HepG2 (cell line): ENCODE results near the gene PRM2. TPM values are rescaled to one million over a fixed set of nuclear protein-coding genes. Genes with fewer than 3 reads are reported as not detected.

Experiments
- ARNT2 ChIP-seq: sonication (generic); formaldehyde crosslinking; IDR thresholded peaks from 2 replicates; pipeline ENCODE4 v1.8.0; 2022; ENCODE audit warnings: mild to moderate bottlenecking, low read depth, missing genetic modification reagents, moderate library complexity
- GABPA ChIP-seq, 2 experiments: IDR thresholded peaks; 2 replicates each; pipeline ENCODE4 v1.6.1; 2011 to 2016; ENCODE audit warnings: low read depth in 2 of 2, low read length in 1 of 2, missing biosample characterization in 1 of 2, missing genetic modification characterization in 1 of 2
- IRF2 ChIP-seq: IDR thresholded peaks from 2 replicates; pipeline ENCODE4 v1.6.1; 2018; ENCODE audit warnings: missing genetic modification reagents, missing compliant biosample characterization
- MAZ ChIP-seq, 2 experiments: sonication (generic) in 1 of 2; formaldehyde crosslinking in 1 of 2; IDR thresholded peaks; 2 replicates each; pipeline versions ENCODE4 v1.5.0 to v1.6.1; 2012 to 2020; ENCODE audit warnings: low read depth in 2 of 2, mild to moderate bottlenecking in 2 of 2, borderline replicate concordance in 1 of 2, improper control_type of control experiment in 1 of 2, low read length in 1 of 2, missing genetic modification reagents in 1 of 2, moderate library complexity in 1 of 2
- PLRG1 ChIP-seq: fragments of 450-650 bp; conservative IDR thresholded peaks from 2 replicates; pipeline ENCODE4 v1.6.1; 2016
- PTBP1 ChIP-seq: fragments of 200-400 bp; formaldehyde crosslinking; IDR thresholded peaks from 2 replicates; pipeline ENCODE4 v1.6.1; 2018; ENCODE audit warnings: low read length, low read depth; ENCODE audit not compliant: poor library complexity, severe bottlenecking
- ZFP90 ChIP-seq: sonication (generic); formaldehyde crosslinking; IDR thresholded peaks from 2 replicates; pipeline ENCODE4 v1.8.0; 2022; ENCODE audit warnings: missing genetic modification reagents, mild to moderate bottlenecking, inconsistent platforms, borderline replicate concordance
- ZFX ChIP-seq: sonication (generic); formaldehyde crosslinking; IDR thresholded peaks from 2 replicates; pipeline ENCODE4 v1.4.0; 2020; ENCODE audit warnings: mild to moderate bottlenecking, low read depth, missing genetic modification reagents, moderate library complexity
- ZNF121 ChIP-seq: sonication (generic); formaldehyde crosslinking; IDR thresholded peaks from 2 replicates; pipeline ENCODE4 v1.5.0; 2020; ENCODE audit warnings: mild to moderate bottlenecking, missing genetic modification reagents
- ZNF180 ChIP-seq: sonication (generic); formaldehyde crosslinking; IDR thresholded peaks from 2 replicates; pipeline ENCODE4 v1.4.0; 2020; ENCODE audit warnings: low read depth, missing genetic modification reagents, borderline replicate concordance
- ZNF264 ChIP-seq: sonication (generic); formaldehyde crosslinking; IDR thresholded peaks from 2 replicates; pipeline ENCODE4 v1.4.0; 2020; ENCODE audit warnings: missing genetic modification reagents
- ZNF451 ChIP-seq: sonication (generic); formaldehyde crosslinking; IDR thresholded peaks from 2 replicates; pipeline ENCODE4 v1.5.0; 2020; ENCODE audit warnings: mild to moderate bottlenecking, missing genetic modification reagents
- polyA plus RNA-seq, 8 experiments: library from polyadenylated mRNA; depleted of rRNA in 3 of 8; stranded (reverse) in 7 of 8; unstranded in 1 of 8; fragments of >200 nt; fragmentation: Illumina TruSeq in 4 of 8; extraction: Trizol in 4 of 8; gene quantifications; 2 replicates each; pipeline versions ENCODE4 v1.2.1 to v1.2.3, GENCODE V29; 2011 to 2016; ENCODE audit warnings: low read depth in 4 of 8, missing spikeins in 1 of 8, mixed read lengths in 1 of 8; ENCODE audit not compliant: insufficient read depth in 1 of 8
- total RNA-seq, 5 experiments: library from RNA; depleted of rRNA; stranded (reverse); fragments of >200 nt; fragmentation: Illumina TruSeq; extraction: Trizol; gene quantifications; 2 replicates each; pipeline ENCODE4 v1.2.3, GENCODE V29; 2016; ENCODE audit warnings: low read depth in 1 of 5
- TF ChIP-seq, protein P1 (sequence below): sonication (generic); formaldehyde crosslinking; IDR thresholded peaks from 2 replicates; pipeline ENCODE4 v1.4.0; 2020; ENCODE audit warnings: missing genetic modification reagents
- TF ChIP-seq, protein P2 (sequence below): sonication (generic); formaldehyde crosslinking; IDR thresholded peaks from 2 replicates; pipeline ENCODE4 v1.4.0; 2020; ENCODE audit warnings: missing genetic modification reagents, low read depth, mild to moderate bottlenecking, borderline replicate concordance
- TF ChIP-seq, protein P3 (sequence below), 2 experiments: sonication (generic) in 1 of 2; formaldehyde crosslinking in 1 of 2; IDR thresholded peaks; 2 replicates each; pipeline versions ENCODE4 v1.6.1 to v1.9.0; 2014 to 2022; ENCODE audit warnings: antibody characterized with exemption in 1 of 2, borderline replicate concordance in 1 of 2, inconsistent platforms in 1 of 2, low read depth in 1 of 2, missing genetic modification reagents in 1 of 2
- TF ChIP-seq, protein P4 (sequence below): sonication (generic); formaldehyde crosslinking; conservative IDR thresholded peaks from 2 replicates; pipeline ENCODE4 v1.4.0; 2020; ENCODE audit warnings: missing genetic modification reagents

The PRM2 gene
- total and polyA plus RNA-seq, 2 of the 13 experiments (the other 11 are each of a cell fraction or from before 2014, with no cell fraction given) = 0.54 TPM; not detected in 1

DNA sequence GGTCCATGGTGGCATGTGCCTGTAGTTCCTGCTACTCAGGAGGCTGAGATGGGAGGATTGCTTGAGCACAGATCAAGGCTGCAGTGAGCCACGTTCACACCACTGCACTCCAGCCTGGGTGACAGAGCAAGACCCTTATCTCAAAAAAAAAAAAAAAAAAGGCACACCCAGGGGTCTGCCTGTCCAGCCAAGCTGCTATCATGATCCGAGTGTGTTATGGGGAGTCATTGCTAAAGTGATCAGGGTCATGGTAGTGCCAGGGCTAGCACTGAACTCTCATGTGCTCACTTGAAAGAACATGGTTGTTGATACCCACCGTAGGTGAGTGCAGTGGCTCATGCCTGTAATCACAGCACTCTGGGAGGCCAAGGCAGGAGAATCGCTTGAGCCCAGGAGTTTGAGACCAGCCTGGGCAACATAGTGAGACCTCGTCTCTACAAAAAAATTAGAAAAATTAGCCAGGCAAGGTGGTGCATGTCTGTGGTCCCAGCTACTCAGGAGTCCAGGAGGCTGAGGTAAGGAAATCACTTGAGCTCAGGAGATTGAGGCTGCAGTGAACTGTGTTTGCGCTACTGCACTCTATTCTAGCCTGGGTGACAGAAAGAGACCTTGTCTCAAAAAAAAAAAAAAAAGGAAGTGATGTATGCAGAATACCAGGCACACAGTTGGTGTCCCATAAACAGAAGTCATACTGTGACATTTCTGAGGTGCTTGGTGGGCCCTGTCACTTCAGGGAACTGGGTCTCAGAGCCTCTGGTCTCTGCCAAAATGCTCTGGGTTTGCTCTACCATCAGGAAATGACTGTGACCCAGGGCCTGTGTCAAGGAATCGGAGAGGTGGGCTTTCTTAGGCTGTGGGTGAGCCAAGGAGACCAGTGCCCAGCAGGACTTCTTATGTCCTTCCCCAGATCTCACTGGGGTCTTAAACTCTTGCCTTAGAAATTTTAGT, 2.7 kb upstream of the PRM2 start (continued):
- TF ChIP-seq, protein P1, sequence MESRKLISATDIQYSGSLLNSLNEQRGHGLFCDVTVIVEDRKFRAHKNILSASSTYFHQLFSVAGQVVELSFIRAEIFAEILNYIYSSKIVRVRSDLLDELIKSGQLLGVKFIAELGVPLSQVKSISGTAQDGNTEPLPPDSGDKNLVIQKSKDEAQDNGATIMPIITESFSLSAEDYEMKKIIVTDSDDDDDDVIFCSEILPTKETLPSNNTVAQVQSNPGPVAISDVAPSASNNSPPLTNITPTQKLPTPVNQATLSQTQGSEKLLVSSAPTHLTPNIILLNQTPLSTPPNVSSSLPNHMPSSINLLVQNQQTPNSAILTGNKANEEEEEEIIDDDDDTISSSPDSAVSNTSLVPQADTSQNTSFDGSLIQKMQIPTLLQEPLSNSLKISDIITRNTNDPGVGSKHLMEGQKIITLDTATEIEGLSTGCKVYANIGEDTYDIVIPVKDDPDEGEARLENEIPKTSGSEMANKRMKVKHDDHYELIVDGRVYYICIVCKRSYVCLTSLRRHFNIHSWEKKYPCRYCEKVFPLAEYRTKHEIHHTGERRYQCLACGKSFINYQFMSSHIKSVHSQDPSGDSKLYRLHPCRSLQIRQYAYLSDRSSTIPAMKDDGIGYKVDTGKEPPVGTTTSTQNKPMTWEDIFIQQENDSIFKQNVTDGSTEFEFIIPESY (CRISPR knock-in tag) = no peak
- peak; percentile 75 for TF ChIP-seq ZNF121 (CRISPR knock-in tag)
- TF ChIP-seq, protein P2, sequence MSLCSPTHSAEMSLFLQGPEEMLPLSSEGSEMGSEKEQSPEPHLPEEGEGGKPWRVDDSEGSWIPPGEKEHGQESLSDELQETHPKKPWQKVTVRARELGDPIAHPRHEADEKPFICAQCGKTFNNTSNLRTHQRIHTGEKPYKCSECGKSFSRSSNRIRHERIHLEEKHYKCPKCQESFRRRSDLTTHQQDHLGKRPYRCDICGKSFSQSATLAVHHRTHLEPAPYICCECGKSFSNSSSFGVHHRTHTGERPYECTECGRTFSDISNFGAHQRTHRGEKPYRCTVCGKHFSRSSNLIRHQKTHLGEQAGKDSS (CRISPR knock-in tag) = 0 out of 2 replicates have a peak, but pooled peaks have one; percentile 32
- TF ChIP-seq ZFP90 (CRISPR knock-in tag) = 0 out of 2 replicates have a peak, but pooled peaks have one; percentile 26
- peak; percentile 47; the same call in 1 of the 2 replicates for TF ChIP-seq ZFX (CRISPR knock-in tag)
- TF ChIP-seq ZNF264 (CRISPR knock-in tag) = no peak
- TF ChIP-seq ZNF180 (CRISPR knock-in tag) = no peak
- TF ChIP-seq GABPA (IDR thresholded peaks at IDR 0.05; ENCODE audit: low read depth, low read length) = no peak
- peak; percentile 57; the same call in 1 of the 2 replicates for TF ChIP-seq GABPA (CRISPR knock-in tag; IDR thresholded peaks at IDR 0.05; ENCODE audit: low read depth)
- no peak for TF ChIP-seq PLRG1
- TF ChIP-seq IRF2 = 0 out of 2 replicates have a peak, but pooled peaks have one; percentile 25
- TF ChIP-seq ZNF451 = 0 out of 2 replicates have a peak, but pooled peaks have one; percentile 34
- TF ChIP-seq PTBP1 = no peak
- TF ChIP-seq, protein P3, sequence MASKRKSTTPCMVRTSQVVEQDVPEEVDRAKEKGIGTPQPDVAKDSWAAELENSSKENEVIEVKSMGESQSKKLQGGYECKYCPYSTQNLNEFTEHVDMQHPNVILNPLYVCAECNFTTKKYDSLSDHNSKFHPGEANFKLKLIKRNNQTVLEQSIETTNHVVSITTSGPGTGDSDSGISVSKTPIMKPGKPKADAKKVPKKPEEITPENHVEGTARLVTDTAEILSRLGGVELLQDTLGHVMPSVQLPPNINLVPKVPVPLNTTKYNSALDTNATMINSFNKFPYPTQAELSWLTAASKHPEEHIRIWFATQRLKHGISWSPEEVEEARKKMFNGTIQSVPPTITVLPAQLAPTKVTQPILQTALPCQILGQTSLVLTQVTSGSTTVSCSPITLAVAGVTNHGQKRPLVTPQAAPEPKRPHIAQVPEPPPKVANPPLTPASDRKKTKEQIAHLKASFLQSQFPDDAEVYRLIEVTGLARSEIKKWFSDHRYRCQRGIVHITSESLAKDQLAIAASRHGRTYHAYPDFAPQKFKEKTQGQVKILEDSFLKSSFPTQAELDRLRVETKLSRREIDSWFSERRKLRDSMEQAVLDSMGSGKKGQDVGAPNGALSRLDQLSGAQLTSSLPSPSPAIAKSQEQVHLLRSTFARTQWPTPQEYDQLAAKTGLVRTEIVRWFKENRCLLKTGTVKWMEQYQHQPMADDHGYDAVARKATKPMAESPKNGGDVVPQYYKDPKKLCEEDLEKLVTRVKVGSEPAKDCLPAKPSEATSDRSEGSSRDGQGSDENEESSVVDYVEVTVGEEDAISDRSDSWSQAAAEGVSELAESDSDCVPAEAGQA (IDR thresholded peaks at IDR 0.05; ENCODE audit: low read depth) = 0 out of 2 replicates have a peak, but pooled peaks have one; percentile 34
- TF ChIP-seq, protein P3 (CRISPR knock-in tag; IDR thresholded peaks at IDR 0.05; ENCODE audit: borderline replicate concordance) = no peak
- peak; percentile 54; the same call in 1 of the 2 replicates for TF ChIP-seq ARNT2 (CRISPR knock-in tag)
- no peak for TF ChIP-seq MAZ (IDR thresholded peaks at IDR 0.05; ENCODE audit: borderline replicate concordance, low read depth, low read length)
- peak; percentile 29; the same call in 1 of the 2 replicates for TF ChIP-seq MAZ (CRISPR knock-in tag; IDR thresholded peaks at IDR 0.05; ENCODE audit: low read depth)
- TF ChIP-seq, protein P4, sequence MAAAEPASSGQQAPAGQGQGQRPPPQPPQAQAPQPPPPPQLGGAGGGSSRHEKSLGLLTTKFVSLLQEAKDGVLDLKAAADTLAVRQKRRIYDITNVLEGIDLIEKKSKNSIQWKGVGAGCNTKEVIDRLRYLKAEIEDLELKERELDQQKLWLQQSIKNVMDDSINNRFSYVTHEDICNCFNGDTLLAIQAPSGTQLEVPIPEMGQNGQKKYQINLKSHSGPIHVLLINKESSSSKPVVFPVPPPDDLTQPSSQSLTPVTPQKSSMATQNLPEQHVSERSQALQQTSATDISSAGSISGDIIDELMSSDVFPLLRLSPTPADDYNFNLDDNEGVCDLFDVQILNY (CRISPR knock-in tag) = no peak
